HG03565 (cell line): ENCODE measurements around the gene SIRT5.
A peak's percentile ranks its signal among the peaks of the same experiment; 100 is the strongest.

ENCODE experiments used
- ATAC-seq: cut with Tn5 transposase; IDR thresholded peaks from one replicate; pipeline ENCODE4 v1.9.1; 2021; ENCODE audit warnings: mild to moderate bottlenecking, moderate library complexity; ENCODE audit not compliant: unreplicated experiment

Gene SIRT5

DNA sequence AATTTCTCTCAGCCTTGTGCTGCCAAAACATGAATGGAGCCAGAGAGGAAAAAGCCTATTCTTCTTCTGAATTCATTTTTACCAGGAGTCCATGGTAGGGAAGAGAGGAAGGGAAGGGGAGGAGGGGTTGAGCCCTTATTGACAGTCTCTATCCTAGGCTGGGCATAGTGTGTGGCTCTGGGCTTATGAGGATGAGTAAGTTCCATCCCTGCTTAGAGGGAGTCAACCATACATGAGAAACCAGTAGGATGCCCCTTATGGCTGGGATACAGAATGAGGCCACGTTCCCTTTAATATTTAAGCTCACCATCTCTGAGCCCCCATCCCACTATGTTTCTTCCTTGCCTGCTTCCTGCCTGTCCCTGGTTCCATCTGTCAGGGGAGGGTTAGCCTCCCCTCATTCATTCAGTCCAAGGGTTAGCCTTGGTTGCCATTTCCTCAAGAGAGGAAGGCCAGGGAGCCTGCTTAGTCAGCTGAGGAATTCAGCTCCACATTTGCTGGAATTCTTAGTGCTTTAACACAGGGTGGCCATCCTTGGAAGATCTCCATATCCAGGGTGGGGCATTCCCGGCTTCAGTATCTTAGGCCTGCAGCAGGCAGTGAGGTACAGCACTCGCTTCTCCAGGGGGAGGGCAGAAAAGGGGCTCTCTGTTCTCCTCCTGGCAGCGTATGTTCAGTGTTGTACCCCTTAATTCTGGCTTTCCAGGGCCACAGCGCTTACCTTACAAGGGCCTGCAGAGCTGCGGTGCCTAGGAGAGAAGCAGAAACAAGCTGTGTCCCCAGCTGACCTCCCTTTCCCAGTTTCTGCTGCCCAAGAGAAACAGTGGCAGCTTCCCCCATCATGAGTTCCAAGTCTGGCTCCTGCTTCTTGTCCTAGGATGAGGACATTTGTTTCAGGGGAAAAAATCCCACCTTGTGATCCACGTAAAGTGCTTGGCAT, 12.5 kb downstream of the SIRT5 start:
- ATAC-seq, result no peak

GRCh38 chr6:13589801-13590200, 15.4 kb downstream of the SIRT5 start:
- no peak for ATAC-seq

DNA sequence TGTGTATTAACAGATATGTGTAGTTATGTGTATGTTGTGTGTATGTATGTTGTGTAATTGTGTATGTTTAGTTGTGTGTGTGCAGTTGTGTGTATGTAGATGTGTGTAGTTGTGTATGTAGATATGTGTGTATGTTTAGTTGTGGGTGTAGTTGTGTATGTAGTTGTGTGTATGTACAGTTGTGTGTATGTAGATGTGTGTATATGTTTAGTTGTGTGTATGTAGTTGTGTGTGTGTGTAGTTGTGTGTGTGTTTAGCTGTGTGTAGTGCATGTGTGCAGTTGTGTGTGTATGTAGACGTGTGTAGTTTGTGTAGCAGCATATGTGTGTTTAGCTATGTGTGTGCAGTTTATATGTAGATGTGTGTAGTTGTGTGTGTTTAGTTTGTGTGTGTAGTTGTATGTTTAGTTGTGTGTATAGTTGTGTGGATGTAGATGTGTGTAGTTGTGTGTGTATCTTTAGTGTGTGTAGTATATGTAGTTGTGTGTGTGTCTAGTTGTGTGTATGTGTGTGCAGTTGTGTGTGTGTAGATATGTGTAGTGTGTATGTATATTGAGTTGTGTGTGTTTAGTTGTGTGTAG, 16.3 kb downstream of the SIRT5 start:
- ATAC-seq, result no peak

- ATAC-seq, result no peak
These were observed 17.0 kb downstream of the SIRT5 start for GRCh38 chr6:13591205-13591921.

DNA sequence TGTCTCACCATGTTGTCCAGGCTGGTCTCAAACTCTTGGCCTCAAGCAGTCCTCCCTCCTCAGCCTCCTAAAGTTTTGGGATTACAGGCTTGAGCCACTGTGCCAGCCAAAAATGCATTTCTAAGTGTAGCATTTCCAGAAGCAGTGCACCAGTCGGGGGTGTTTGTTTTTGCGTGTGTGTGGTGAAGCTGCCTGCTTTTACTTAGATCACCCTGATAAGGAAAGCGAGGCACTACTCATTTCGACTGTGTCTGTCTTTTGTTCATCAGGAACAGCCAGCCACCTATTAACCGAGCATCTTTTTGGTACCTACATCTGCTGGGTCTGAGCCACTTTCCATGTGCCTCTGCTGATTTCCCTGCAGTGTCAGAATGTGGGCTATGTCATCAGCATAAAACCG, 18.7 kb downstream of the SIRT5 start:
- ATAC-seq, result no peak

DNA sequence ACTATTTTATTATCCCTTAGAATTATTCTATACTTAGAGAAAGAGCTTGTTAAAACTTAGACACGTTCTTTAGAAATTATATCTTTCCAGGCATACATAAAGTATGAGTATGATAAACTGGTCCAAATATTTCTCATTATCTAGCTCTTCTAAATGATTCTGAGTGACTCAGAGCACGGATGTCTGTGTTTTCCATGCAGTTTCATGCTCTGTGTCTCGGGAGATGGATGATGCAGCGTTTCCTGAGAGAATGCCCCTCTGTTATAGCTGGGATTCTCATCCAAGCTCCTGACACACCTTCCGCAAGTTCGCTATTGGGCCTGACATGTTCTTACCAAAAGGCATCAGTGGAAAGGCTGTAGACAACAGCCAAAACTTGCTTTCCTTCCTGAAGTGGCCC, 19.3 kb downstream of the SIRT5 start:
- no peak for ATAC-seq

DNA sequence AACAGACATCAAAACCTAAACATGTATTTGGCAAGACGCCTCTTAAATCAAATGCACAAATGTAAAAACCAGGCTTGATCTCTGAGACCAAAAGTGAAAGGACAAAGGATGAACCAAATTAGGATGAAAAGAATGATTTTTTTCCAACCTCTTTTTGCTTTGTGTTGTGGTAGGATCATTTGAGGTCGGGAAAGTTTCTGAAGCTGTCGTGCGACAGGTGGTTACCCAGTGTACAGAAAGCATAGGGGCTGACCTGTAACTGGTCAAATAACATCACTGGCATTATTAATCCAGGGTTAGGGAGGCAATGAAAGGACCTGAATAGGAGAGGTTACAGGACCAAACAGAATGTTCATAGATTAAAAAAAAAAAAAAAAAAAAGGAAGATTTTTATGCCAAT, 22.7 kb downstream of the SIRT5 start:
- no peak for ATAC-seq

GRCh38 chr6:13600036-13600435, 25.6 kb downstream of the SIRT5 start:
- ATAC-seq, result no peak

DNA sequence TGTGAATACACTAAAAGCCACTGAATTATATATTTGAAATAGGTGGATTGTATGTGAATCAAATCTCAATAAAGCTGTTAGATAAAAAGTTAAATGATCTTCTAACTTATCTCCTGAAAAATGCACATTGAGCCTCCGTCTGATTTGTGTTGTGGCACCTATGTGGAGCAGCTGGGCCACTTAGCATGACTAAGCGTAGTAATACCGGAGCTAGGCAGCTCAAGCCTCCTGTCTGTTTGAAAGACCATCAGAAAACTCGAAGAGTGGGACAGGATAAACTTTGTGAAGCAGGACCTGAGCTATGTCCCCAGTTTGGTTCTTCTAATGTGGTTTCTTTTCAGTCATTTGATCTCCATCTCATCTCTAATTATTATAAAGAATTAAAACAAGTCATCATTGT, 29.7 kb downstream of the SIRT5 start:
- no peak for ATAC-seq

DNA sequence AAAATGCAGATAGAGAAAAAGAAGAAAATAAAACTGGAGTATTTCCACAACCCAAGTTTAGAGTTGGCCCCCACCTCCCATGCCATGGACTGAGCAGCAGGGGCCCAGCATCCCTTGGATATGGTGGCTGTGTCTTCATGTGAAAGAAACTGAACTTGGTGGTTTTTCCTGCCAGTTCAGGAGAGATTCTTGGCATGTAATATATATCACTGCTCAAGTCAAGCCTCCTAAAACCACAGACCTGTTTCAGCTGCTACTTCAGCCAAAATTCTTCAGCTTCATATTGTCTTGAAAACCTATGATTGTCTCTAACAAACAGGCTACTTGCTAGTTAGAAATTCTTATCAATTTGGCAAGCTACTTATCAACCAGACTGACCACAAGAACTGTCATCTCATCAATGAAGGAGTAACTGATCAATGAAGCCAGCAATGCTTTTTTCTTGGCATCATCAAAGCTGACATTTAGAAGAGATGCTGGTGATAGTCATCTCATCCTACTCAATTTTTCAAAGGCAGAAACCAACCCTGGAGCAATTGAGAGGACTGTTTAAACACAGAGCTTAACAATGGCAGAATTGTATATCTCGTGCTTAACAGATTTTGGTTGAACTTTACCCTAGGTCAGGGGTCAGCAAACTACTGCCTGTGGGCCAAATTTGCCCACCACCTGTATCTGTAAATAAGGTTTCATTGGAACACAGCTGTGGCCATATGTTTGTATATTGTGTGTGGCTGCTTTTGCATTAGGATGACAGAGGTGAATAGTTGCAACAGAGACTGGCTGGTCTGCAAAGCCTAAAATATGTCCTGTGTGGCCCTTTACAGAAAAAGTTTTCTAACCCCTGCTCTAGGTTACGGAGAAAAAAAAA, 30.4 kb downstream of the SIRT5 start:
- ATAC-seq, result no peak

DNA sequence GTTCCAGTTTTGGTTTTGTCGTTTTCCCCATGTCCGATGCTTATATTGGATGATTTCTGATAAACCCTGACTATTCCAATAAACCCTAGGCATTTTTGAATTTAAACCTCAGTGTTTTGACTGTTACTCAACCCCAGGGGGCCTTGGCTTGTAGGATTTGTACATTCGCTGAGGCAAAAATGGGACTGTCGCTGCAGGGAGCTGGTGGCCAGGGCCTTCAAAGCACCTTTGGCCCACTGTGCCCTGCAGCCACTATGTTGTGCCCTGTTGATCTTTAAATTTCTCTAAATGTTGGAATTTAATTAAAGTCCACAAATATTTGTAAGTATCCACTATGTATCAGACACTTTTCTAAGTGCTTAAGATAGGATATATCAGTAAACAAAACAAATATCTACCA, 31.2 kb downstream of the SIRT5 start:
- no peak for ATAC-seq

- ATAC-seq, result no peak
These were observed 37.3 kb downstream of the SIRT5 start for GRCh38 chr6:13611715-13612114.

DNA sequence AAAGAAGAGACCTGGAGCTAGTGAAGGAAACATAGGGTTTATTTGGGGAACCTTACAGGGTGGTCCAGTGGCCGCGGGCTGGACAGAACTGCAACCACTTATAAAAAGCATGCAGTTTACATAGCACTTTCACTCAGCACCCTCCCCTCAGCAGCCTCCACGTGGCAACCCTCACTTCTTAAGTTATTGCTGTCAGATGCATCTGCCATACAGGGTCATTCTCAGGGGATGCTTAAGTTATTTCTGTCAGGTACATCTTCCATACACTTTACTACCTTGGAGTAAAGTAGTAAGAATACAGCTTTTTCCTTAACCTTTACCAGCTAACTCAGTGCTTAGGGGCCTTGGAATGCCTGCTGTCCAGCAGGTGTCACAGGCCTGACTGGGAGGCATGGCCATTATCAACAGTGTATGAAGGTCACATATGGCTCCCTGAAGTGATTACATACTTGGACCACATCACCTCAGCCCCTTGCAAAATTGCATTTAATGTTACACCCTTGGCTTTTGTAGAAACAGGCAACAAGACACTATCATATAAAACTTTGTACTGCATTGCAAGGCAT, 38.7 kb downstream of the SIRT5 start:
- no peak for ATAC-seq

- peak; percentile 5 for ATAC-seq
These were observed 39.9 kb downstream of the SIRT5 start for GRCh38 chr6:13614126-13614925.

DNA sequence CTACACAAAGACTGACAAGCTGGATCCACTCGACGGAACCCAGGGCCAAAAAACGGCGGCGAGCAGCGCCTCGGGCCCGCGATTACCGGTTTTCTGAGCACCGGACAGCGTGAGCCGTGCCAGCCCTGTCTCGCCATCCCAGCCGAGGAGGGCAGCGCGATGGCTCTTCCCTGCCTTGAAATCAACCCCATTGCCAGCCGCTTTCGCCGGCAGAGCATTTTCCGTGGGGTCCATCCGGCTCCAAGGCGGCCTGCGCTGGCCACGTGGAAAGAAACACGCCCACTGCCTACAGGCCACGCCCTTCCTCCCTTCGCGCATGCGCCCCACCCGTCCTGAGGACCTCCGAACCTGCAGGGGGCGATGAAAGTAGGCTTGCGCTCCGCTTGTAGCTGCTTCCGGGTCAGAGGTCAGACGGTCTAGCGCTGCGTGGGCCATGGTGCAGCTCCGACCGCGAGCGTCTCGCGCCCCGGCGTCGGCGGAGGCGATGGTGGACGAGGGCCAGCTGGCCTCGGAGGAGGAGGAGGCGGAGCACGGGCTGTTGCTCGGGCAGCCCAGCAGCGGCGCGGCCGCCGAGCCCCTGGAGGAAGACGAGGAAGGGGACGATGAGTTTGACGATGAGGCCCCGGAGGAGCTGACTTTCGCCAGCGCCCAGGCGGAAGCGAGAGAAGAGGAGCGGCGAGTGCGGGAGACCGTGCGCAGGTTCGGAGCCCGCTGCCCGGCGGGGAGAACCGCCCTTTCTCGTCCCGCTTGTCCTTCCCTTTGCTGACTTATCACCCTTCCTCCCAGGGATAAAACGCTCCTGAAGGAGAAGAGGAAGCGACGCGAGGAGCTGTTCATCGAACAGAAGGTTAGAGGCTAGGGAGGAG, 40.8 kb downstream of the SIRT5 start, which contains the start of gene NOL7:
NOL7 (plus strand) TSS at position 410 of the 866 bp plus-strand sequence; CDS start at position 434, 24 bp downstream.
- ATAC-seq, result peak; percentile 88

DNA sequence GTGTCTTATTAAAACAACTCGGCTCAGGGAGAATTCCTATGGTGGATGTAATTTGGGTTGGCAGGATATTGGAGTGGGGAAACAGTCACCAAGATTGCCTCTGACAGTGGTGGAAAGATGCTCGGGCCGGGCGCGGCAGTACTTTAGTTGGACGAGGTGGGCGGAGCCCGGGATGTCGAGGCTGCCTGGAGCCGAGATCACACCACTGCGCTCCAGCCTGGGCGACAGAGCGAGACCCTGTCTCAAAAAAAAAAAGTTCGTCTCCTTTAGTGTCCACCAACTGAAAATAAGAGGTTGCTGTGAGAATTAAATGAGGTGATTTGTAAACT, 41.4 kb downstream of the SIRT5 start:
- no peak for ATAC-seq

GRCh38 chr6:13617066-13617465, 42.7 kb downstream of the SIRT5 start:
- ATAC-seq, result no peak

DNA sequence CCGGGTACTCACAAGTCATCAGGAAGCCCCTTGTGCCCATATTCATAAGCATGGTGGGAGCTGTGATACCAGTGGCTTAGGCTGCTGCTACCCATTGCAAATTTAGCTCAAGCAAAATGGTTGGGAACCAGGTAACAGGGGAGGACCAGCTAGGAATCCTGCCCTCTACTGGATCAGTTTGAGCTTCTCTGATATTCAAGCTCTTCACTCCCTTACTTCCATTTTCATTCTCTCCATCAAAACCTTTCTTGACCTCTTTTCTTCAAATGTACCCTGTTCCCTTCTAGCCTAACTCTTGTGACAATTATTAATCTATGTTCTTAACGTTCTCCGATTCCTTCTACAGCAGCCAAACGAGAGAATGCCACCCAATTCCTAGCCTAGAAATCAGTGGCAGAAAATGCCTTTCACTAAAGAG, 50.5 kb downstream of the SIRT5 start:
- ATAC-seq, result no peak
